OCI-LY7 (cell line): ENCODE data around the gene NLN. TPM values are rescaled to one million over a fixed set of nuclear protein-coding genes. Genes with fewer than 3 reads are reported as not detected.

Experiments used
- BruUV-seq: library from RNA; stranded (reverse); fragments of 400-500 nt; replicated peaks from 2 replicates; lab custom pipeline; 2021; lab: Mats Ljungman, UMichigan
- CTCF ChIA-PET: fragments of 300-600 bp; sonication (Branson Sonifier 250); formaldehyde crosslinking; loops from one replicate; lab custom pipeline; 2022; ENCODE audit warnings: antibody characterized with exemption; ENCODE audit not compliant: unreplicated experiment; lab: Charles Lee
- POLR2A ChIA-PET: fragments of 300-600 bp; sonication (Branson Sonifier 250); formaldehyde crosslinking; loops from one replicate; lab custom pipeline; 2022; ENCODE audit warnings: antibody characterized with exemption; lab: Charles Lee
- DNase-seq: peaks from one replicate; pipeline ENCODE4 v3.0.0-alpha.2; 2015; ENCODE audit warnings: low spot score
- H2AFZ ChIP-seq: fragments of 200-600 bp; sonication (generic), shearing (Covaris generic); 2 replicates; pipeline ENCODE4 v1.6.1; 2014; ENCODE audit warnings: mild to moderate bottlenecking, antibody characterized with exemption, low read length, moderate library complexity
- H3K27ac ChIP-seq: fragments of 200-600 bp; sonication (generic); 2 replicates; pipeline ENCODE4 v1.5.1; 2014; ENCODE audit warnings: mixed run types, low read depth, mild to moderate bottlenecking, moderate library complexity, low read length, inconsistent platforms; ENCODE audit not compliant: poor library complexity, severe bottlenecking
- H3K36me3 ChIP-seq: fragments of 200-600 bp; sonication (generic); 2 replicates; pipeline ENCODE4 v1.6.1; 2014; ENCODE audit warnings: mild to moderate bottlenecking, antibody characterized with exemption, low read length, moderate library complexity, mixed read lengths; ENCODE audit not compliant: insufficient read depth
- H3K4me1 ChIP-seq: fragments of 200-600 bp; sonication (generic); 2 replicates; pipeline ENCODE4 v1.5.1; 2014; ENCODE audit warnings: mild to moderate bottlenecking, low read length; ENCODE audit not compliant: insufficient read depth, poor library complexity, severe bottlenecking
- H3K4me2 ChIP-seq: fragments of 200-600 bp; sonication (generic); 2 replicates; pipeline ENCODE4 v1.6.1; 2014; ENCODE audit warnings: mild to moderate bottlenecking, low read length
- H3K4me3 ChIP-seq: fragments of 200-600 bp; sonication (generic); 2 replicates; pipeline ENCODE4 v1.5.1; 2014; ENCODE audit warnings: mild to moderate bottlenecking, low read depth, low read length; ENCODE audit not compliant: poor library complexity, severe bottlenecking
- H3K79me2 ChIP-seq: fragments of 200-600 bp; sonication (generic); 2 replicates; pipeline ENCODE4 v1.6.1; 2016; ENCODE audit warnings: low read depth, mild to moderate bottlenecking, low read length, moderate library complexity, mixed read lengths; ENCODE audit not compliant: insufficient read depth
- H3K9me2 ChIP-seq: fragments of 200-600 bp; sonication (generic); 2 replicates; pipeline ENCODE4 v1.6.1; 2016; ENCODE audit warnings: mild to moderate bottlenecking, low read length, mixed read lengths; ENCODE audit not compliant: insufficient read depth
- H3K9me3 ChIP-seq: fragments of 200-600 bp; sonication (generic); 2 replicates; pipeline ENCODE4 v1.6.1; 2014; ENCODE audit warnings: mild to moderate bottlenecking, mixed run types, low read length, mixed read lengths
- H4K20me1 ChIP-seq: fragments of 200-600 bp; sonication (generic); 2 replicates; pipeline ENCODE4 v1.6.1; 2014; ENCODE audit warnings: mild to moderate bottlenecking, antibody characterized with exemption, low read length, moderate library complexity, mixed read lengths; ENCODE audit not compliant: insufficient read depth
- EZH2phosphoT487 ChIP-seq: fragments of 200-600 bp; sonication (generic); IDR thresholded peaks from 2 replicates; pipeline ENCODE4 v1.6.1; 2018; ENCODE audit warnings: low read depth, borderline replicate concordance, mild to moderate bottlenecking, mixed run types, antibody characterized with exemption, low read length, moderate library complexity, mixed read lengths
- intact Hi-C: fragments of 100-400 bp; cut with micrococcal nuclease; formaldehyde crosslinking; loops from one replicate; pipeline ENCODE4 v1.10.0; 2022; ENCODE audit not compliant: unreplicated experiment
- total RNA-seq, 2 experiments: library from RNA; depleted of rRNA in 1 of 2; stranded (reverse); fragments of >200 nt in 1 of 2; shearing (Covaris generic) in 1 of 2; gene quantifications; 2 replicates each; pipeline ENCODE4 v1.2.3, GENCODE V29; 2014 to 2022
- TF ChIP-seq, protein P1 (sequence below): fragments of 200-600 bp; sonication (generic); conservative IDR thresholded peaks from 2 replicates; pipeline ENCODE4 v1.5.1; 2014; ENCODE audit warnings: mild to moderate bottlenecking, antibody characterized with exemption, low read length, moderate library complexity, mixed read lengths

Gene NLN
- total RNA-seq, 2 experiments from 2014 or later: 14.9 to 26.0 TPM

- Histone ChIP-seq H3K36me3 (peaks cover 57% of the 10 kb centered on the region), H3K27ac (no peak overlapping the region)
- CTCF ChIA-PET: no interaction called here
Measured at GRCh38 chr5:65682148-65682547, 39.9 kb upstream of the NLN start.

GRCh38 chr5:65693121-65693520, 28.9 kb upstream of the NLN start:
- H3K4me3 ChIP-seq: no peak overlapping the region
- peaks cover 27% of the 10 kb centered on the region for H3K36me3 ChIP-seq
- H4K20me1 ChIP-seq: no peaks in the 10 kb centered on the region
- CTCF ChIA-PET: no interaction called here
- BruUV-seq: no TSS peak
- H3K9me2 ChIP-seq: no peaks in the 10 kb centered on the region
- no peak overlapping the region for H2AFZ ChIP-seq
- DNase-seq: no peak
- POLR2A ChIA-PET: interaction anchor here (1.0 kb wide), 1 partner anchor 12 kb away, joined by 3 read pairs; no protein-coding TSS in a partner anchor
- intact Hi-C loops: no loop called here
- no peak overlapping the region for H3K27ac ChIP-seq
- H3K79me2 ChIP-seq: no peaks in the 10 kb centered on the region
- no peak for TF ChIP-seq EZH2phosphoT487
- TF ChIP-seq, protein P1, sequence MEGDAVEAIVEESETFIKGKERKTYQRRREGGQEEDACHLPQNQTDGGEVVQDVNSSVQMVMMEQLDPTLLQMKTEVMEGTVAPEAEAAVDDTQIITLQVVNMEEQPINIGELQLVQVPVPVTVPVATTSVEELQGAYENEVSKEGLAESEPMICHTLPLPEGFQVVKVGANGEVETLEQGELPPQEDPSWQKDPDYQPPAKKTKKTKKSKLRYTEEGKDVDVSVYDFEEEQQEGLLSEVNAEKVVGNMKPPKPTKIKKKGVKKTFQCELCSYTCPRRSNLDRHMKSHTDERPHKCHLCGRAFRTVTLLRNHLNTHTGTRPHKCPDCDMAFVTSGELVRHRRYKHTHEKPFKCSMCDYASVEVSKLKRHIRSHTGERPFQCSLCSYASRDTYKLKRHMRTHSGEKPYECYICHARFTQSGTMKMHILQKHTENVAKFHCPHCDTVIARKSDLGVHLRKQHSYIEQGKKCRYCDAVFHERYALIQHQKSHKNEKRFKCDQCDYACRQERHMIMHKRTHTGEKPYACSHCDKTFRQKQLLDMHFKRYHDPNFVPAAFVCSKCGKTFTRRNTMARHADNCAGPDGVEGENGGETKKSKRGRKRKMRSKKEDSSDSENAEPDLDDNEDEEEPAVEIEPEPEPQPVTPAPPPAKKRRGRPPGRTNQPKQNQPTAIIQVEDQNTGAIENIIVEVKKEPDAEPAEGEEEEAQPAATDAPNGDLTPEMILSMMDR: no peak
- no peak overlapping the region for H3K4me2 ChIP-seq
- H3K9me3 ChIP-seq: no peaks in the 10 kb centered on the region
- H3K4me1 ChIP-seq: peaks cover 21% of the 10 kb centered on the region

More at GRCh38 chr5:65682148-65682547, 39.9 kb upstream of the NLN start:
- no TSS peak for BruUV-seq
- no peaks in the 10 kb centered on the region for H3K4me1 ChIP-seq
- H3K4me3 ChIP-seq: no peak overlapping the region
- no peaks in the 10 kb centered on the region for H3K79me2 ChIP-seq
- TF ChIP-seq EZH2phosphoT487: no peak
- no peak for DNase-seq
- no peaks in the 10 kb centered on the region for H4K20me1 ChIP-seq
- intact Hi-C loops: no loop called here
- H2AFZ ChIP-seq: no peak overlapping the region
- no peaks in the 10 kb centered on the region for H3K9me2 ChIP-seq
- H3K4me2 ChIP-seq: no peak overlapping the region
- POLR2A ChIA-PET: interaction anchor here (0.8 kb wide), 1 partner anchor 9 kb away, joined by 3 read pairs; no protein-coding TSS in a partner anchor
- no peaks in the 10 kb centered on the region for H3K9me3 ChIP-seq

DNA sequence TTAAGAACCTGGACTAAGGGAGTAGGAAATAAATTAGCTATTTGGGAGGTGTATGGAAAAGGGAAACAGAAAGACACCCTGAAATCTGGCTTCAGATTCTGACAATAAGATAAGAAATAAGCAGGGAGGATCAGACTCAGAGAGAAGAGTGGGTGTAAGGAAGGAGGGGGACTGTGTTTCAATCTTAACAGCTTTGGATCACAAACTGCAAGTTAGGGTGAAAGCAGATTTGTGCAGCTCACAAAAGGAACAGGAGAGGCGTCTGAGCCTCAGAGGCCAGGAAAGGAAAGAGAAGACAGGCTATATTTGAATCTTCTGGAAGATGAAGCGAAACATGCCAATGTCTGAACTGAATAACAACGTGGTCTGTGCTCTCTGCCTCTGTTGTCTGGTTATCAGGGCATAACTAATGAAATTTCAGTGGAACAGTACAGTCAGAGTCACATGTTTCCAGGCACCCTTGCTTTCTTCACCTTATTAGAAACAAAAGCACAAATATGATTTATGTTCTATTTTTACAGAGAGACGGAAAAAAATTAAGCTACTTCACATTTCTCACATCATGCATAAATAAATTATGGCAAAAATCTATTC, 26.7 kb upstream of the NLN start:
- CTCF ChIA-PET: no interaction called here
- peak; percentile 8 for DNase-seq
- Histone ChIP-seq H3K9me3 (no peaks in the 10 kb centered on the region), H3K27ac (no peak overlapping the region), H3K79me2 (no peaks in the 10 kb centered on the region), H3K4me1 (peaks cover 22% of the 10 kb centered on the region), H3K4me2 (no peak overlapping the region), H2AFZ (no peak overlapping the region), H3K9me2 (no peaks in the 10 kb centered on the region), H3K4me3 (no peak overlapping the region), H4K20me1 (no peaks in the 10 kb centered on the region), H3K36me3 (peaks cover 38% of the 10 kb centered on the region)
- TF ChIP-seq, protein P1: no peak
- TF ChIP-seq EZH2phosphoT487: no peak
- intact Hi-C loops: no loop called here
- no TSS peak for BruUV-seq
- POLR2A ChIA-PET: interaction anchor here (0.6 to 1.0 kb wide), 3 partner anchors 9 to 346 kb away, joined by 3 read pairs; no protein-coding TSS in a partner anchor
